PFSK-1 (cell line): Measurements from ENCODE around the gene SHOX.

Experiments
- FOXP2 ChIP-seq: optimal IDR thresholded peaks from 2 replicates; pipeline ENCODE3; 2011; ENCODE audit warnings: borderline replicate concordance, control low read depth, inconsistent platforms; ENCODE audit not compliant: insufficient read depth; ENCODE audit errors: extremely low read length, extremely low read depth
- POLR2AphosphoS5 ChIP-seq: IDR thresholded peaks from 2 replicates; pipeline ENCODE4 v1.6.1; 2012; ENCODE audit warnings: low read depth, mild to moderate bottlenecking, control low read depth, low read length, moderate library complexity
- REST ChIP-seq, 2 experiments: IDR thresholded peaks; 2 replicates each; pipeline versions ENCODE4 v1.6.1 to v1.8.0; 2011 to 2012; ENCODE audit warnings: low read depth in 2 of 2, low read length in 2 of 2, control low read depth in 1 of 2, inconsistent platforms in 1 of 2, mild to moderate bottlenecking in 1 of 2, moderate library complexity in 1 of 2; ENCODE audit not compliant: insufficient read depth in 1 of 2
- SIN3A ChIP-seq: IDR thresholded peaks from 2 replicates; pipeline ENCODE4 v1.6.1; 2012; ENCODE audit warnings: mild to moderate bottlenecking, low read length, moderate library complexity, borderline replicate concordance; ENCODE audit not compliant: insufficient read depth
- TAF1 ChIP-seq: IDR thresholded peaks from 2 replicates; pipeline ENCODE4 v1.6.1; 2012; ENCODE audit warnings: low read length, control low read depth, borderline replicate concordance; ENCODE audit not compliant: insufficient read depth

SHOX gene

GRCh38 chrX:670645-671044, 40.1 kb downstream of the SHOX start:
- TF ChIP-seq SIN3A (no peak), POLR2AphosphoS5 (no peak)

- TF ChIP-seq SIN3A = no peak
- no peak for TF ChIP-seq FOXP2
- TF ChIP-seq POLR2AphosphoS5 = no peak
- TF ChIP-seq TAF1 = no peak
- no peak for TF ChIP-seq REST (IDR thresholded peaks at IDR 0.05; ENCODE audit: insufficient read depth in 1 of 2, low read depth in 2 of 2, low read length in 2 of 2)
These were observed 42.3 kb downstream of the SHOX start for GRCh38 chrX:672931-673330.

GRCh38 chrX:675279-675954, 44.8 kb downstream of the SHOX start:
- TF ChIP-seq POLR2AphosphoS5 (no peak), SIN3A (no peak), FOXP2 (no peak), REST (IDR thresholded peaks at IDR 0.05; ENCODE audit: insufficient read depth in 1 of 2, low read depth in 2 of 2, low read length in 2 of 2) (no peak), TAF1 (no peak)

DNA sequence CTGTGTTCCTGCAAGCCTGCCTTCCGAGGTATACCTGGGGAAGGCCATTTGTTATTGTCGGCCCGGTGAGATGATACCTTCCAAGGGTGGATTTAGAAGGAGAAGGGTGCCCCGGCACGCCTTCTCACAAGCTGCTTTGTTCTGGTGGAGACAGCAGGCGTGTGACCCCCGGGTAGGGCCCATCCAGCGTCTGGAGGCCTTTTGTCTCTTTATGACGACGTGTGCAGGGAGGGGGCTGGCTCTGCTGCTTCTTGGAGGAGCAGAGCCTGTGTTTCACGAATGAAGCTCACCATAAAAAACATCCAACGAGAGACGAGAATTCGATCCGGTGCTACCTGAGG, 45.3 kb downstream of the SHOX start:
- TF ChIP-seq POLR2AphosphoS5 = no peak
- no peak for TF ChIP-seq REST (IDR thresholded peaks at IDR 0.05; ENCODE audit: insufficient read depth in 1 of 2, low read depth in 2 of 2, low read length in 2 of 2)
- TF ChIP-seq TAF1 = no peak
- TF ChIP-seq FOXP2 = no peak
- TF ChIP-seq SIN3A = no peak

GRCh38 chrX:677376-677775, 46.8 kb downstream of the SHOX start:
- no peak for TF ChIP-seq FOXP2
- no peak for TF ChIP-seq TAF1
- no peak for TF ChIP-seq REST (IDR thresholded peaks at IDR 0.05; ENCODE audit: insufficient read depth in 1 of 2, low read depth in 2 of 2, low read length in 2 of 2)
- no peak for TF ChIP-seq SIN3A
- TF ChIP-seq POLR2AphosphoS5 = no peak
